AG04449 (cell line): ENCODE results near the gene CELA1.

Experiments
- CTCF ChIA-PET: fragments of 350-600 bp; formaldehyde crosslinking; extraction: SDS; loops from one replicate; lab custom pipeline; 2021; ENCODE audit warnings: antibody characterized with exemption; lab: Yijun Ruan, JAX
- POLR2A ChIA-PET: fragments of 400-600, 350-600 bp; formaldehyde crosslinking; extraction: SDS; loops from one replicate; lab custom pipeline; 2020; ENCODE audit warnings: antibody characterized with exemption, inconsistent platforms; lab: Yijun Ruan, JAX
- DNase-seq: peaks from one replicate; pipeline ENCODE4 v3.0.0-alpha.2; 2010; ENCODE audit warnings: low read depth, low spot score
- H3K4me3 ChIP-seq: 2 replicates; pipeline ENCODE4 v1.5.1; 2011; ENCODE audit warnings: low read depth, mild to moderate bottlenecking, control low read depth, low read length
- TF ChIP-seq, protein P1 (sequence below): IDR thresholded peaks from one replicate; pipeline ENCODE4 v1.5.1; 2011; ENCODE audit warnings: mild to moderate bottlenecking, moderate library complexity, low read length, control low read depth, inconsistent platforms; ENCODE audit not compliant: insufficient read depth; ENCODE audit errors: missing control alignments

CELA1 gene

DNA sequence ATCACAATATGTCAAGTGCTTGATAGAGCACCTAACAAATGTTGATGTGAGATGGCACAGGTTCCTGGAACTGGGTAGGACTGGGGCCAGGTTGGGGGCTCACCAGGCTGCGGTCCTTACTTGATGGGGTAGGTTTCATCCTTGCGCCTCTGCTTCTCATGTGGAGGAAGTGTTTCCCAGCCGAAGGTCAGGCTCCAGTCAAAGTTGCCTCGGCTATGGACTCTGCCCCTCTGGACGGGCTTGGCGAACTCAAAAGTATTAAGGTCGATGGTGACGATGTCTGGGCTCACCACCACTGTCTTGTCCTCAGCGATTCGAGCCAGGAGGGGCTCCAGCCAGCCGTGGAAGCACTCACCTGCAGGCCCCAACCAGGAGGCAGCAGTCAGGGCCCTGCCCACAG is 17.5 kb upstream of the CELA1 start:
- POLR2A ChIA-PET = no interaction called here
- CTCF ChIA-PET = interaction anchor here (2.8 kb wide), 1 partner anchor 13 kb away, joined by 13 read pairs; no protein-coding TSS in a partner anchor
- no peak for DNase-seq
- no peak overlapping the region for H3K4me3 ChIP-seq
- TF ChIP-seq, protein P1, sequence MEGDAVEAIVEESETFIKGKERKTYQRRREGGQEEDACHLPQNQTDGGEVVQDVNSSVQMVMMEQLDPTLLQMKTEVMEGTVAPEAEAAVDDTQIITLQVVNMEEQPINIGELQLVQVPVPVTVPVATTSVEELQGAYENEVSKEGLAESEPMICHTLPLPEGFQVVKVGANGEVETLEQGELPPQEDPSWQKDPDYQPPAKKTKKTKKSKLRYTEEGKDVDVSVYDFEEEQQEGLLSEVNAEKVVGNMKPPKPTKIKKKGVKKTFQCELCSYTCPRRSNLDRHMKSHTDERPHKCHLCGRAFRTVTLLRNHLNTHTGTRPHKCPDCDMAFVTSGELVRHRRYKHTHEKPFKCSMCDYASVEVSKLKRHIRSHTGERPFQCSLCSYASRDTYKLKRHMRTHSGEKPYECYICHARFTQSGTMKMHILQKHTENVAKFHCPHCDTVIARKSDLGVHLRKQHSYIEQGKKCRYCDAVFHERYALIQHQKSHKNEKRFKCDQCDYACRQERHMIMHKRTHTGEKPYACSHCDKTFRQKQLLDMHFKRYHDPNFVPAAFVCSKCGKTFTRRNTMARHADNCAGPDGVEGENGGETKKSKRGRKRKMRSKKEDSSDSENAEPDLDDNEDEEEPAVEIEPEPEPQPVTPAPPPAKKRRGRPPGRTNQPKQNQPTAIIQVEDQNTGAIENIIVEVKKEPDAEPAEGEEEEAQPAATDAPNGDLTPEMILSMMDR = no peak

DNA sequence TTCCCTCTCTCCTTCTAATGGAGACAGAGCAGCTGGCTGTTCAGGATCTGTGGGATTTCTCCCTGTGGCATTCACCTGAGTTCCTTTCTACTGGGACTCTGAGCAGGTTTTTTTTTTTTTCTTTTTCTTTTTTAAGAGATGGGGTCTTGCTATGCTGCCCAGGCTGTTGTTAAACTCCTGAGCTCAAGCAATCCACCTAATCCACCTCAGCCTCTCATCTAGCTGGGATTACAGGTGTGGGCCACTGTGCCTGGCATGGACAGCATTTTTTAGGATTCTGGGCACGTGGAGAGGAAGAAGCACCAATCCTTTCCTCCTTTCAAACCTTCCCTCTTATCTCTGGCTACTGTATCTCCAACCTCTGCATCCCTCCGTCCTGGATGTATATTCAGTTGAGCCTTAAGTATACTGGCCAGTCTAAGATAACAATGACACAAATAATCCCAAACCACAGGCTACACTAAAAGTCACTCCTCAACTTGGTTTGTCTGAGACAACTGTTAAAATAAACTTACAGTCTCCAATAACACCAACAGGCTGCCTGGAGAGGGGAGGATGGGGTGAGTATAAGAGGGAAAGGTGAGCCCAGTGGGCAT is 16.4 kb upstream of the CELA1 start:
- ChIA-PET POLR2A (no interaction called here), CTCF (interaction anchor here (2.5 to 5.1 kb wide), 3 partner anchors 12 to 598 kb away, joined by 8 to 42 read pairs (median 19); no protein-coding TSS in a partner anchor)
- no peak for DNase-seq
- no peak overlapping the region for H3K4me3 ChIP-seq
- TF ChIP-seq, protein P1 = no peak

DNA sequence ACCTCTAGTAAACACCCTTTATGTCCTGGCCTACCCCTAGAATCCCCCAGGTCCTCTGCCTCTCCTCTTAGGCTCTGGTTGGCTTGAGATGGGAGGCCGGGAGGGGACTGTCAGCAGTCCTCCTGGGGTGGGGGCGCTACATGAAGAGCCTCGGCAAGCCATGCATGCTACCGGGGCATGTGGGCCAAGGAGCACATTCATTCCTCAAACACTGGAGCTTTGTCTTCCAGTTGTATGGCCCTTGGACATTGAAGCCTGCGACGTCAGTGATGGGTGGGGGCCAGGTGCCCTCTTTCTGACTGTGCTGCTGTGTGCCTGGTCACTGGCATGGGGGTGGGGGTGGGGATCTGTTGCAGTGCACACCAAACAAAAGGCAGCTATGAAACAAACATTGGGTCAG is 15.8 kb upstream of the CELA1 start:
- DNase-seq = no peak
- no peak overlapping the region for H3K4me3 ChIP-seq
- CTCF ChIA-PET = interaction anchor here (2.5 to 5.1 kb wide), 3 partner anchors 11 to 597 kb away, joined by 8 to 42 read pairs (median 19); no protein-coding TSS in a partner anchor
- TF ChIP-seq, protein P1 = no peak
- POLR2A ChIA-PET = interaction anchor here (0.7 kb wide), 1 partner anchor 31 kb away, joined by 3 read pairs; no protein-coding TSS in a partner anchor

DNA sequence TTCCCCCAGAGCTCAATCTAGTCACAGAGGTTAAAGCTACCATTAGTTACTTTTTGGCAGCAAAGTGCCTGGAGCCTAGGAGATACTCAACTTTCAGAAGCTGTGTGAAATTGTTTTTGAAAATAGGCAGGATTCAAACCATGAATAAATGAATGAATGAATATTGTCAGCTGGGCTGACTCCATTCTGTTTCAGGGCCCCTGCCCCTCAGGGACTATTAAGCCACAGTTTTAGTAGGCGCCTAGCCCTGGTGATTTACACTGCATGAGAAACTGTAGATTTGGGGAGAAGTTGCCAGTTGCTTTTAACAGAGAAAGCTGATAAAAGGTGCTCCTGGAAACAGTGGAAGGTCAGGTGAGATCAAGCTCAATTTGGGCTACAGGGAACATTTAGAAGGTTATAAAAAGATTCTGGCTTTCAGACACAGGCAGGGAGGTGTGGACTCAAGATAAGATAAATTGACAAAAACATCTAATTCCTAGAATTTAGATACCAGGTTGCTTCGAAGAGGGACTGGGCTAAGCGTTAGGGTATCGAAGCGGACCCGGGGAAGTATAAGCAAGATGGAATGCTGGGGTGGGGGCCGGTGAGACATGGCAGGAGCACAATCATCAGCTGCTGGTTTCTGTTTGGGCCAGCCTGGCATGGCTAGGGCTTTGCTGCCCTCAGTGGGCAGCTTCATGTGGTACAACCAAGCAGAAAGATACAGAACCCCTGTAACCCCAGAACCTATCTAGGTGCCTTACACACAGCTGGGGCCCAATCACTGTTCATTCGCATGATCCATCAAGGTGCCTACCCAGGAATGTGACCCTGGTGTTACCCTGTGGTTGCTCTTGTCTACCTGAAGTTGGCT is 14.9 kb upstream of the CELA1 start:
- no peak for DNase-seq
- POLR2A ChIA-PET = interaction anchor here (0.7 to 1.1 kb wide), 2 partner anchors 32 to 278 kb away, joined by 3 read pairs; no protein-coding TSS in a partner anchor

DNA sequence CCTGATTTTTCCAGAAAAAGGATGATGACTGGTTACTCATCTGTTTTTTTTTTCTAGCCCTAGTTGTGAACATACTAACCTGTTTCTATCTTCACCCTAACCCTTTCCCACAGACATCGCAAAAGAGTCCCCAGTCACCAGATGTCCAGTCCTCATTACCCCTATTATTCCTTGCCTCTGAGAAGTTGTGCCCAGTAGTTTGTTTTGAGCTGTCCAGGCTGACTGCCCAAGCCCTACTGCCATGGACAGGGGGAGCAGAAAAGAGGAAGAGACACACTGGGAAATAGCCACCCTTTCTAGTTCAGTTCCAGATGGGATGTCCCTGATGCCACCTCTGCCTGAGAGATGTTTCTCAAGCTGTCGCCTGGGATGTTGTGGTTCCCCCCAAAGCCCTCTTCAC is 13.8 kb upstream of the CELA1 start:
- ChIA-PET POLR2A (interaction anchor here (1.1 kb wide), 1 partner anchor 277 kb away, joined by 3 read pairs; no protein-coding TSS in a partner anchor), CTCF (interaction anchor here (1.3 to 5.1 kb wide), 3 partner anchors 9 to 19 kb away, joined by 3 to 42 read pairs (median 19); no protein-coding TSS in a partner anchor)
- TF ChIP-seq, protein P1 = no peak
- H3K4me3 ChIP-seq = no peak overlapping the region
- no peak for DNase-seq

More for the DNA sequence above, 14.9 kb upstream of the CELA1 start:
- H3K4me3 ChIP-seq = no peak overlapping the region
- TF ChIP-seq, protein P1 = no peak
- CTCF ChIA-PET = interaction anchor here (0.9 to 5.1 kb wide), 6 partner anchors 8 to 596 kb away, joined by 3 to 42 read pairs (median 6); no protein-coding TSS in a partner anchor
